H7 (cell line): ENCODE results near the gene DTX3L. TPM values are rescaled to one million over a fixed set of nuclear protein-coding genes. Genes with fewer than 3 reads are reported as not detected.
A peak's percentile ranks its signal among the peaks of the same experiment; 100 is the strongest.

Source experiments
- DNase-seq: peaks from one replicate; pipeline ENCODE4 v3.0.0; 2012
- H3K27me3 ChIP-seq: 2 replicates; pipeline ENCODE4 v1.6.0; 2011; ENCODE audit warnings: mild to moderate bottlenecking, low read length; ENCODE audit not compliant: control insufficient read depth, insufficient read depth
- H3K36me3 ChIP-seq: replicated peaks from 2 replicates; pipeline ENCODE4 v1.5.1; 2011; ENCODE audit warnings: low read length; ENCODE audit not compliant: control insufficient read depth, insufficient read depth
- H3K4me3 ChIP-seq: 2 replicates; pipeline ENCODE4 v1.5.1; 2011; ENCODE audit warnings: low read depth, mild to moderate bottlenecking, control low read depth, low read length, moderate library complexity; ENCODE audit not compliant: insufficient read depth
- total RNA-seq: library from RNA; depleted of rRNA; stranded (reverse); fragments of >200 nt; shearing (Covaris generic); gene quantifications from 2 replicates; pipeline ENCODE4 v1.2.3, GENCODE V29; 2014

Gene DTX3L
- total RNA-seq, 1 experiment from 2014 or later = 1.9 TPM

GRCh38 chr3:122577409-122578031 lies 13.4 kb downstream of the DTX3L start, which contains the start of gene PARP15:
TSS of gene PARP15 (plus strand) at chr3:122577650. CDS start at chr3:122577668, 18 bp downstream.
- H3K4me3 ChIP-seq = peak within 1 kb of the TSS; percentile 49
- peak; percentile 71 for DNase-seq
- H3K36me3 ChIP-seq = no peaks in the 10 kb centered on the region
- H3K27me3 ChIP-seq = peaks cover 9% of the 10 kb centered on the region

- H3K4me3 ChIP-seq = peak overlapping the region; percentile 49; the same call in 1 of the 2 replicates
- DNase-seq = no peak
- peaks cover 9% of the 10 kb centered on the region for H3K27me3 ChIP-seq
- H3K36me3 ChIP-seq = no peaks in the 10 kb centered on the region
Observed at GRCh38 chr3:122578069-122578740, 14.1 kb downstream of the DTX3L start.

- Histone ChIP-seq H3K4me3 (no peak overlapping the region), H3K27me3 (peaks cover 9% of the 10 kb centered on the region), H3K36me3 (no peaks in the 10 kb centered on the region)
- no peak for DNase-seq
Observed at GRCh38 chr3:122580470-122580869, 16.3 kb downstream of the DTX3L start.

GRCh38 chr3:122581622-122582021 lies 17.5 kb downstream of the DTX3L start:
- H3K36me3 ChIP-seq = no peaks in the 10 kb centered on the region
- no peak overlapping the region for H3K4me3 ChIP-seq
- DNase-seq = no peak
- peaks cover 9% of the 10 kb centered on the region for H3K27me3 ChIP-seq

GRCh38 chr3:122582390-122582789 lies 18.3 kb downstream of the DTX3L start:
- Histone ChIP-seq H3K4me3 (no peak overlapping the region), H3K36me3 (no peaks in the 10 kb centered on the region), H3K27me3 (peaks cover 4% of the 10 kb centered on the region)
- DNase-seq = no peak

- no peak for DNase-seq
- no peaks in the 10 kb centered on the region for H3K27me3 ChIP-seq
- no peaks in the 10 kb centered on the region for H3K36me3 ChIP-seq
- no peak overlapping the region for H3K4me3 ChIP-seq
Observed at GRCh38 chr3:122586098-122586497, 22.0 kb downstream of the DTX3L start.

- DNase-seq = no peak
- Histone ChIP-seq H3K36me3 (no peaks in the 10 kb centered on the region), H3K27me3 (no peaks in the 10 kb centered on the region), H3K4me3 (no peak overlapping the region)
Observed at GRCh38 chr3:122586773-122587485, 22.8 kb downstream of the DTX3L start.

- Histone ChIP-seq H3K27me3 (no peaks in the 10 kb centered on the region), H3K36me3 (no peaks in the 10 kb centered on the region), H3K4me3 (no peak overlapping the region)
- no peak for DNase-seq
Observed at GRCh38 chr3:122587572-122587971, 23.4 kb downstream of the DTX3L start.

- Histone ChIP-seq H3K4me3 (no peak overlapping the region), H3K27me3 (no peaks in the 10 kb centered on the region), H3K36me3 (no peaks in the 10 kb centered on the region)
- DNase-seq = no peak
Observed at GRCh38 chr3:122589297-122589696, 25.2 kb downstream of the DTX3L start.

- Histone ChIP-seq H3K36me3 (no peaks in the 10 kb centered on the region), H3K27me3 (no peaks in the 10 kb centered on the region), H3K4me3 (no peak overlapping the region)
- DNase-seq = no peak
Observed at GRCh38 chr3:122590610-122591009, 26.5 kb downstream of the DTX3L start.

GRCh38 chr3:122594025-122594424 lies 29.9 kb downstream of the DTX3L start:
- Histone ChIP-seq H3K4me3 (no peak overlapping the region), H3K27me3 (no peaks in the 10 kb centered on the region), H3K36me3 (no peaks in the 10 kb centered on the region)
- DNase-seq = no peak

GRCh38 chr3:122598151-122598550 lies 34.0 kb downstream of the DTX3L start:
- DNase-seq = no peak
- no peaks in the 10 kb centered on the region for H3K36me3 ChIP-seq

GRCh38 chr3:122598556-122598955 lies 34.4 kb downstream of the DTX3L start:
- Histone ChIP-seq H3K36me3 (no peaks in the 10 kb centered on the region), H3K4me3 (no peak overlapping the region), H3K27me3 (no peaks in the 10 kb centered on the region)
- no peak for DNase-seq

More at GRCh38 chr3:122598151-122598550, 34.0 kb downstream of the DTX3L start:
- Histone ChIP-seq H3K27me3 (no peaks in the 10 kb centered on the region), H3K4me3 (no peak overlapping the region)

- no peak overlapping the region for H3K4me3 ChIP-seq
- DNase-seq = no peak
- no peaks in the 10 kb centered on the region; the same call in 1 of the 2 replicates for H3K27me3 ChIP-seq
- no peaks in the 10 kb centered on the region for H3K36me3 ChIP-seq
Observed at GRCh38 chr3:122602011-122602710, 38.0 kb downstream of the DTX3L start.
